SHP77 (cell line): ENCODE results near the gene TGFBI.
"Not testable (repeated sequence)": the region's sequence is repeated elsewhere in the genome, so short reads cannot be mapped to it uniquely, and the experiment has no call there.

ENCODE experiments used
- DNase-seq, 2 experiments: peaks; one replicate each; lab custom pipeline; 2025; lab: John Stamatoyannopoulos, UW

Gene TGFBI

DNA sequence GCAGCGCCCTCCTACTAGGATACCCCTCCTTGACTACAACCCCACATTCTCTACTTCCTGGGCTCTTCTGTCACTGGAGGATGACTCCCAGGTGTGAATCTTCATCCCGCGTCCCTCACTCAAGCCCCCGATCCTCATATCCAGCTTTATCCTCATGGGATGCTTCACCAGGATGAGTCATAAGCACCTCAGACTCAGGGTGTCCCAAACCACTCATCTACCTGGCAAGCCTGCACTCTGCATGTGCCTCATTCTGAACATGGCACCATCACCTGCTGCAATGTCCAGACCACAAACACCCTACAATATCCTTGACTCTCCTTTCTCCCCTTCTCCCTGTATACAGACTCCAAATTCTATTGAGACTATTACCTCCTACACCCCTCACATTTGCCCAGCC is 1.5 kb upstream of the TGFBI start:
- DNase-seq, result no peak

DNA sequence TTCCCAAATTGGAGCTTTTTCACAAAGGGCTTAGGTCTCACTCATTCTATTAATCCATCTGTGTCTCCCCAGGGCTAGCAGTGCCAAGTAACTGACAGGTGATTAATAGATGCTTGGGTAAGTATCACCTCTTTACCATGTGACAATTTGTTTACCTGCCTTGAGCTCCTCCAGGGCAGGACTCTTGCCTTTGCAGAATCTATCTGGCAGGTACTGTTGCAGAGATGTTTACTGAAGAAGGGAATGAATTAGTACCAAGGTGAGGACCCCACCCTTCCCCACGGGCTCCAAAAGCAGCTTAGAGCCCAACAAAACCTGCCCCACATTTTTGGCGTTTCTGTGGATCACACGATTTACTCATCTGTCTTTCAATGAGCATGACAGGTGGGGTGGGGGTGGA is 698 bp upstream of the TGFBI start:
- no peak for DNase-seq

DNA sequence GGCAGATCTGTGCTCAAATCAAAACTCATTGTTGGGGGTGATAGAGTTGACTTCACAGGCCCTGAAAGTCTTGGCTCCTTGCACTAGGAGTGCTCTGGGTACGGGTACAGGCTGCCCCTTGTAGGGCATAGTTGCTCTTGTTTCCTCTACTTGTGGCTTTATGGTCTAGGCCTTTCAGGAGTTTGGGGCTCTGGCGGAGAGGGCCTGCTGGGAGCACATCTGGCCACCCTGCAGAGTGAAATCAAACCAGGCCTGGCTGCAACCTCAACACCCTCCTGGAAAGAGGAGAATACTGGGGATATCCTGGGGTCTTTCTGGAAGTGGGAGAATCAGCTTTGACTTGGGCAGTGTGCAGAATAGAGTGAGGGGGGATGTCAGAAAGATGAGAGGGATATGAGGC is 1.5 kb downstream of the TGFBI start:
- no peak for DNase-seq

DNA sequence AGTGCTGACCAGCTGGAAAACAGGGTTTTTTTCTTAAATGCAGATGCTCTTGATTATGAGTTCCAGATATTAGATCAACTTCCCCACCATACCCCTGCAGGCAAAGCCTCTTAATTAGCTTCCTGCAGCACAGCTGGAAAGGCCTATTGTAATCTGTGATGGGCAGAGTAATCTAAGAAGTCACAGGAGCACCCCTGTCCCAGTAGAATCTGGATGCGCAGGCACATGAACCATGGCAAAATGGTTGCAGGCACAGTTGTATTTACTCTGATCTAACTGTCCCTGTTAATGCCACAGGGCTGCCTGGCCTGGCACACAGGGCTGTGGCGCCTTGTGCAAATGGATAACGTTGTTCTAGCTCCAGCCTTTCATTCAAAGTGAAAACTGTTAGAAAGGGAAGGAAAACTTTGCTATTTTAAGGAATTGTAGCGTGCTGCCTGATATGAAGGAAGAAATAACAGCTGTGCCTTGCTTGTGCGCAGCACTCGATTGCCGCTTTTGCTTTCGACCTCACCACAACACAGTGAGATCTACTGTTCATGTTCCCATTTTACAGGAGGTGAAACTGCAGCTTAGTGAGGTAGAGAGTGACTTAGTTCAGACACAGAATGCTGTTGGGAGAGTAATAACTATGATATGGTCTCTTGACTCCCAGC is 2.3 kb downstream of the TGFBI start:
- DNase-seq, result no peak

DNA sequence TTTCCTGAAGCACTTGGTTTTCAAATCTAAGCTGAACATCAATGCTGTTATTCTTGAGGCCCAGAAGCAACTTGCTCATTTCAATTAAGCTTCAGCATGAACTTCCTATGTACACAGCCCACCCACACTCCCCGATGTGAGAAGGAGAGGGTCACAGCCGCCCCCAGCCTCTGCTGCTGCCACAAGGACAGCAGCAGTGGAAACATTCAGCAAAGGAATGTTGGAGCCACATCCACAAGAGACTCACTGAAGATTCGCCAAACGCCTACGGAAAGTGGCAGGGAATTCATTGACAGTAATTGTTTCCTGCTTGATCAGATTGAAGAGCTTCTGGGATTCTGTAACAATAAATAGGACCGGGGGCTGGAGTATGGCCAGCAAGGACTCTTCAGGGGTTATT is 2.9 kb downstream of the TGFBI start:
- no peak for DNase-seq

DNA sequence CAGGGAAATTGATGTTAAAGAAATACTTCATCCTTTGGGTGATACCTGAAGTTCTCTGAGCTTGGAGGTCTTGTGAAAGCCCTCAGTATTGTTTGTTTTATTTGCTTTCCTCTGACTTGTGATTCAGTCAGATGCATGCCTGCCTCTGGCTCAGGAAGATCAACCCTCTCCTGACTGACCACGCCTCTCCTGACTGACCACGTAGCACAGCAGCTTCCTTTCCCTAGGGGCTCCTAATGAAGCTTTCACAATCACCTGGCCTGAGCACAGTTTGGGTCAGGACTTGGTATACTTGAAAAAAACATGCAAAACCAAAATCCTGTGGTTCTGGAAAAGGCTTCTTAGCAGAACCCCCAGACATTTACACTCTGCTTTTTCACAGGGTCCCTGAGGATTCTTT is 3.8 kb downstream of the TGFBI start:
- peak in 1 of 2 experiments; percentile 16 for DNase-seq

DNA sequence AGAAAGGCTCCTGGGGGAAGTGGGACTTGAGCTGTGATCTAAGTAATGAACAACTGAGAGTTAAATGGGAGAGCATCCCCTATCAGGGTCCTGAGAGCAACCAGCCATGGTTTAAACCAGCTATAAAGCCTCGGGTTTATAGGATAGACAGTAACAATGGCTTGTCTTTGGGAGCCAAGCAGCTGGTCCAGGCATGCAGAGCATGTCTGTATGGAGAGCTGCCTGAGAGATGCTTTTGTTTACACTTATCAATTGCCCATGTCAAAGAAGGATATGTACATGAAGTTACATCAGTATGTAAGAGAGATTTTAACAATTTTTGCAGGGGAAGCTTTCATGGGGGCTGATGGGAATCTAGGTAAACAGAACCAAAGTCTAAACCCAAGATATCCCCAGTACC is 4.4 kb downstream of the TGFBI start:
- DNase-seq, result no peak

DNA sequence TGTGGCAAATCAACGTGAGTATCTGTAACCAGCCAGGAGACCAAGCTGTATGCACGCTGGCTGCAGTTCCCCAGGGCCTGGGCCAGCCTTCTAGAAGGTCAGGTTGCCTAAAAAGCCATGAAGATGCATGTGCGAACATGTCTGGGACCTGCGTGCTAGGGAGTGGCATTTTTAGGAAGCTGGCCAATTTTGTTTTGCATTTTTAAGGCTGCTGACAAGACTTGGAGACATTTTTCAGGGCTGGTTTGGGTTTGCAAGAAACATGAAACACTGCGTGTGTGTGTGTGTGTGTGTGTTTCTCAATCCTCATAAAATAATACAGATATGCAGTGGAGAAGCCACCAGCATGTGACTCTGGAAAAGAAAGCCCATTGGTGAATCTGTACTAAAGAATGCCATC is 5.1 kb downstream of the TGFBI start:
- DNase-seq, result no peak

DNA sequence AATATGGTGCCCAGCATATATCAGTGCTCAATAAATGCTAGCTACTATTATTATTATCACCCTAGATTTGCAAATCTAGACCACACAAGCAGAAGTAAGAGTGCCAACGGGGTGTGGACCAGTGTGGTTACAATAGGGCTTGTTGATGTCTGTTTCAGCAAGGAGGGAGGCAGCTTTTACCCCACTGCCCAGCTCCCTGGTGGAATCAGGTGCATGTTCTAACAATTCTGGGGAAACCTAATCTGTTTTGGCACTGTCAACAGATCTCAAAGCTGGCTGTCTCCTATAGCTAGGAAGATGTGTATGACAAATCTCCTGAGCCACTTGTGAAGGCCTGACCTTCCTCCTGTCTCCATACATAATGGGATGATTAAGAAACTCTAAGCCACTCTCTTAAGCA is 5.7 kb downstream of the TGFBI start:
- DNase-seq, result no peak

DNA sequence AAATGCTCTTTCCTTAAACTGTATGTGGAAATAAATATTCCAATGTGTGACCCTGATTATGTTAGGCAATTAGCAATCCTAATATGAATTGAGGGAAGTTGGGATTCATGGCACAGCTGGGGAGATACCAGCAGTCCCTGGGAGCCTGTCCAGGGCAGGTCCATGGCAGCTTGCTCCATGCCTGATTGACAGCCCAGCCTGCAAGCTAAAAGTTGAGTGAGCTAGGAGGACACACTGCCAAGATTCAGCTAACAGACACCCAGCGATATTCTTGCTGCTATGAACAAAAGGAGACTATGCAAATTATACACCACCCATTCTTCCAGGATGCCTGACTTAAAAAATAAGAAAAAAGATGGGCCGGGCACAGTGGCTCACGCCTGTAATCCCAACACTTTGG is 6.2 kb downstream of the TGFBI start:
- DNase-seq, result no peak

DNA sequence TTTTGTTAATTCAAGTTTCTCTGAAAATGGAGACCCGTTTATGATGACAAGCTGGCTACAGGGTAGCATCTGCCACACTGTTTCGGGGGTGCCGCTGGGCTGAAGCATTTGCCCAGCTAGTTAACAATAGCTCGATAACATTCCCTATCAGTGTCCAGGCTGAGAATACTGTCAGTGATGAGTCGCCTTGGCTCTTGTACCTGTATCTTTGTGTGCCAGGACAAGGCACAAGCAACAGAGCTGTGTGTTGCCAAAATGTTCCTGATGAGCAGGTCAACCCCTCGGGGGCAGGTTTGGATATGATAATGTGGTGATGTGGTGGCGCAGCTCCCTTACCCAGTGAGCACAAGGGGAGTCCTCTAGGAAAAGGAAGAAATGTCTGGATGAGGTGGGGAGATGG is 7.0 kb downstream of the TGFBI start:
- DNase-seq, result no peak

DNA sequence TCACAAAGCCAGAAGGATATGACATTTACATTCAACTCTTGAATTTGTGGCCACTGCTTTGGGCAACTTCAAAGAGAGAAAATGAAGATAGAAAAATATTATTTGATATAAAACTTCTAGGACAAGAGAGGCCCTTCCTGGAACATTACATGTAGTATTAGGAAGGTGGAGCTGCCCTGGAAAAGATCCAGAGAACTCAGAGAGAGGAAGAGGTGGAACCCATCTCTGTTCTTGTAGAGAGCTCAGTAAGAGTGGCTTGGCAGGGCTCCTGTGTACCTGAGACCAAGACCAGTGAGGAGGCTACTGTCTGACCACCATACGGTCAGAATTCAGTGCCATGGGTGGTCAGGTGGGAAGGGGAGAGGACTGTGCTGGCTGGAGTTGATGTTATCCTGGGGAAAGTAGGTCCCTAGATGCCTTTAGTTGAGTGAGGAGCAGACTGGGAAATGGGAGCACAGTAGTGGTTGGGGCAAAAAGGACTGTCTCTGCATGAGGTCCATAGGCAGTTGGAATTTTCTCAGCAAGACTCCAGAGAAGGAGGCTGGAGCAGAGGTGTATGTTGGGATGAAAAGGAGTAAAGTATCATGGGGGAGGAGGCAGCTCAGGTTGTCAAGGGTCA is 7.6 kb downstream of the TGFBI start:
- no peak for DNase-seq

DNA sequence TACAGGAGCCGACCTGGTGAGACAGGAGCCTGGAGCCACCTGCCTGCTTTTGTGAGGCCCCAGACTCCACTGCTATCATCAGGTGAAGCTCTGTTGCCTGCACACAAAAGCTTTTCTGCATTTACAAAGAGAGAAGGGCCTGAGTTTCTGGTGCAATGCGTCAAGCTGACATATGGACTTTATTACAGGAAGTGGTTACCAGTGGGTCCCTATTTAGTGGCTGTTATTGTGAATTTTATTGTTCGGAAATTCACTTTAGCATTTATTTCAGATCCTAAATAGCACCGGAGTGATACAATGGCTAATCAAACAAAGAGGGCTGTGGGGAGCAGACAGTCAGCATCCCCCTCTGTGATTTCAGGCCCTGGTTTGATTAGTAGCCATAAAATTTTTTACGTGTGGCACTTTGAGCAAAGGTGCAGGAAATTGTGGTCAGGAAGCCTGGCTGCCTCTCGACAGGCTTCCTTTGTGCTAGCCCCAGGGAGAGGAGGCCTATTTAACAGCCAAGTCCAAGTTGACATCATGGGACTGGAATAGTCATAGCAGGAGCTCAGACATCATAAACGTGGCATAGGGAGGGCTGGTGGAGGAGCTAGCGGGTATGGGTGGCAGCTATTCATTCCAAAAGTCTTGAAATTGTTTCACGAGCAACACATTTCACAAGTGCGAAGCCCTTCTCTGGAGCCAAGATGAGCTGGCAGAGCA is 8.4 kb downstream of the TGFBI start:
- peak; percentile 40 to 67 for DNase-seq

DNA sequence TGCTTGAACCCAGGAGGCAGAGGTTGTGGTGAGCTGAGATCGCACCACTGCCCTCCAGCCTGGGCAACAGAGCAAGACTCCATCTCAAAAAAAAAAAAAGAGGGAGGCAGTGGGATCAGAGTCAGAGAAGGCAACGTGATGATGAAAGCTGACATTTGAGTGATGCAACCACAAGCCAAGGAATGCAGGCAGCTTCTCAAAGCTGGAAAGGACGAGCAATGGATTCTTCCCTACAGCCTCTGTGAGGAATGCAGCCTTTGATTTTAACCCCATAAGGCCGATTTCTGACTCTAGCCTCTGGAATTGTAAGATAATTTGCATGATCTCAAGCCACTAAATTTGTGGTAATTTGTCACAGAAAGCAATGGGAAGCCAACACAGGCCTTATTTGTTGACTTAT is 9.8 kb downstream of the TGFBI start:
- DNase-seq, result no peak

DNA sequence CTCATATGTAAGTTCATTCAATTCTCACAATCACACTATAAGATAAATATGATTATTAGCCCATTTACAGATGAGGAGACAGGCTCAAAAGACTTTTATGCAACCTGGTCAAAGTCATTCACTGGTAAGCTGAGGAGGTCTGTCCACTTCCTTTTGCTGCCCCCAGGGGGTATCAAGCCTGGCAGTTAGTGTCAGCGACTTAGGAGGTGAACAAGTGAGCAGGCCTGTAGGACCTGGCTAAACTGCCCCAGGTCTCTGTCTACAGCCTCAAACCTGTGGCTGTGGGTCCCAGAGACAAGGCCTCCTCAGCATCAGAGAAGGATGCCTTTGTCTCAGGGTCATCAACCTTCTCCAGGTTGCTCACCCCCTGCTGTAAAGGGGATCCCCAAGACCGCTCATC is 10.4 kb downstream of the TGFBI start:
- DNase-seq, result no peak

DNA sequence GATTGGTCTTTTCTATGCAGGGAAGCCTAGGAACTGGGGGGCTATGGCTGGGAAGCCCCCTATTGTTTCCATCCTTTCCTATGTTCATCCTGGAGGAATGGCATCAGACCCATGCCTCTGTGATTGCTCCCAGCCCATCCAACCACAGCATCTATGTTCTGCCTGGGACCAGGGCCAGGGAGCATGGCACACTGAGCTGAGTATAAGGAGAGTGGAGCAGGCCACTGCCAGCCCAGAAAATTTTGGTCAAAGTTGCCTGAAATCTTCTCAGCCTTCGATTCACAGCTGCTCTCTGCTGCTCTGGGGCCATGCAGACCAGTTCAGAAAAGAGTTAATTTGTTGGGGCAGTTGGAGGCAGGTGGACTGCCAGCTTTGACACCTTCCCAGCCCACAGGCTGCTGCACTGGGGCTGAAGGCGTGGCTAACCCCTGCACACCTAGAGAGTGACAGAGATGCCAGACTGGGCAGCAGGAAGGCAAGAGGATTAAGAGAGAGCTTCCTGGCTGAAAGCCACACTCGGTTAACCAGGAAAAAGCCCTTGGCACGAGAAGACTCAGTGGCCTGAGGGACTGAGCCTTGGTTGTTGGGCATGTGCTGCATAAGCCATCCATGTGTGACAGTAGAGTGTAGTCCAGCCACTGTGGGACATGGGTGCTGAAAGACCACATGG is 12.1 kb downstream of the TGFBI start:
- peak in 1 of 2 experiments; percentile 7 for DNase-seq

DNA sequence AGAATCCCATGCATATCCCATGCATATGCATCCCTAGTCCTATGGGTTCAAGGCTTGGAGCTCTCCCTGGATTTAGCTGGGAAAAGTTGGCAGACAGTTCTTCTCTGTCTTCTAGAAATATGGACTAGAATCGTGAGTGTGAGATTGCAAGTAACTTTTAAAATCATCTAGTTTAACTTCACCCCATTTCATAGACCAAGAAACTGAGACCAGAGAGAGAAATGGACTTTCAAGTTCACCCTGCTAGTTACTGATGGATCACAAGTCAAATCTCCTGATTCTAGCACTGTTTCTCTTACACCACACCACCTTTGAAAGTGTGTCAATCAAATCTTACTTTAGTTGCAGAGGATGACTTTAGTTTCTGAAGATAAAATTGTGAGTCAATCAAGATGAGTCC is 13.4 kb downstream of the TGFBI start:
- DNase-seq, result no peak

DNA sequence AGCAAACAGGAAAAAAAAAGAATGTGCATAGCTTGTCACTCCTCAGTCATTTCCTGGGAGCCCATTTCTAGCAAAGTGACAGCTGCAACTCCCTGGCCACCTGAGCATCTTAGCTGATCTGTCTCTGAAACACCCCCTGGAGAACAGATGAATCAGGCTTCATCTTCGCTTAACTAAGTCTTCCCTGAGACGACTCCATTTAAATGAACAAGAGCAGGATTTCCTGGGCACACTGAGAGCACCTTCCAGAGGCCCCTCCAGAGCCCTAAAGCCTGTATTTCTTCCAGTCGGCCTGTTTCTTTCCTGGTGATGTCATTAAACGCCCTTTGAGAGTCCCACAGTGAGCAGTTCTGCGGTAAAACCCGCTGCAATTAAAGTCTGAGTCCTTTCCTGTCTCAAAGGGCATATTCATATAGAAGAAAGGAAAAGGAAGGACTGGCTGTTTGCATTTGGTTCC is 13.9 kb downstream of the TGFBI start:
- DNase-seq, result no peak

DNA sequence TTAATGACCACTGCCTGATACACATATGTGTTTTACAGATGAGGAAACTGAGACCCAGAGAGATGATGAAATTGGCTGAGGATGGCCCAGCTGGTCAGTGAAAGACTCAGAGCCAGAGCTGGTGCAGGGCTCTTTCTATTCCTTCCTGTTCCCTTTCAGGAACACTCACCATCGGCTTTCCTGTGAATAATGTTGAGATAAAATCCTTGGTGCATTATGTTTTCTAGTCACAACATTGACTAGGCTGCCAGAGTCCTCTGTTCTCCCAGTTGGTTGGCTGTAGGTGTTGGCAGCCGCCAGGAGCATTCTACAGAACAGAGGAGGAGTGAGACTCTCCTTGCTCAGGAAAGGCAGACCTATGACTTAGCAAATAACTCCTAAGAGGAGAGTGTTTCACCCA is 14.8 kb downstream of the TGFBI start:
- DNase-seq, result no peak

DNA sequence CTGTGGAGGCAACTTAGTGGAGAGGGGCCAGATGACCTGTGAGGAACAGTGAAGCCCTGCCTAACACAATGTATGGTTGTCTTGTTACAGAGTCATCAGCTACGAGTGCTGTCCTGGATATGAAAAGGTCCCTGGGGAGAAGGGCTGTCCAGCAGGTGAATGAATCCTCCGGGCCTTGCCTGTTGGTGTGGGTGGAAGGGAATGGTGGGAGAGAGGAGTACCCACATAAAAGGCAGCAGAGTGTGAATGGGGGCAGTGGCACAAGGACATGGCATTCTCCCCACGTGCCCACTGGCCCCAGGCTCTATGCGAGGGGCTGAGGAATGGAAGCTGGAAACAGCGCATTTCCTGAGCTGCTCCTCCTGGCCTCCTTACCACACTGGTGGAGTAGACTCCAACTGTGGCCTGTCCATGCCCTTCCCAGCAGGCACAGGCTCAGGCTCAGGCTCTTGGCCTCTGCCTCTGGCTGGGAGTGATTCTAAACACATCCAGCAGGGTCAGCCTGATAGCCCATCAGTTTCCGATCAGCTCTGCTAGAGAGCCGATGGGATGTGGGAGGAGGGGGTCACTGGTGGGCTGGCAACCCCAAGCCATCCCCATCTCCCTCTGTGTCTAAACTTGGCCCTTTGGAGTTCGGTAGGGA is 15.3 kb downstream of the TGFBI start:
- no peak for DNase-seq

DNA sequence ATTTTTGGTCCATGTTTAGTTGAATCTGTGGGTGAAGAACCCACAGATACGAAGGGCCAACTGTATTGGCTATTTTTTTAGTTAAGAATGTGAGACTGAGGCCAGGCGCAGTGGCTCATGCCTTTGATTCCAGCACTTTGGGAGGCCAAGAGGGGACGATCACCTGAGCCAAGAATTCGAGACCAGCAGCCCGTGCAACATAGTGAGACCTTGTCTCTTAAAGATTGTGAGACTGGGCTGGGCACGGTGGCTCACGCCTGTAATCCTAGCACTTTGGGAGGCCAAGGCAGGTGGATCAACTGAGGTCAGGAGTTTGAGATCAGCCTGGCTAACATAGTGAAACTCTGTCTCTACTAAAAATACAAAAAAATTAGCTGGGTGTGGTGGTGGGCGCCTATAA is 16.2 kb downstream of the TGFBI start:
- not testable (repeated sequence) for DNase-seq

DNA sequence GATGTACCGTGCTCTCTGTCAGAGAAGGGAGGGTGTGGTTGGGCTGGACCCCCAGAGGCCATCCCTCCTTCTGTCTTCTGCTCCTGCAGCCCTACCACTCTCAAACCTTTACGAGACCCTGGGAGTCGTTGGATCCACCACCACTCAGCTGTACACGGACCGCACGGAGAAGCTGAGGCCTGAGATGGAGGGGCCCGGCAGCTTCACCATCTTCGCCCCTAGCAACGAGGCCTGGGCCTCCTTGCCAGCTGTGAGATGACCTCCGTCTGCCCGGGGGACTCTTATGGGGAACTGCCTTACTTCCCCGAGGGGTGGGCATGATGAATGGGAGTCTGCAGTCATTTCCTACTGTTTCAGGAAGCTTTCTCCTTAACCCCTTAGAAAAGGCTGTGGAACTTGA is 17.5 kb downstream of the TGFBI start:
- no peak for DNase-seq
